ENCODE results near the gene TUBA1A. TPM values are rescaled to one million over a fixed set of nuclear protein-coding genes. Genes with fewer than 3 reads are reported as not detected.
"Not testable (repeated sequence)": the region's sequence is repeated elsewhere in the genome, so short reads cannot be mapped to it uniquely, and the experiment has no call there.

TUBA1A gene
- total RNA-seq (2014; rRNA removed; shearing (Covaris generic)): 403 and 523 TPM in 2 replicates

- peak; percentile 98 for DNase-seq (ENCODE audit: low spot score)
Measured at GRCh38 chr12:49188916-49189367, at the start of gene TUBA1A. TUBA1A (minus strand) TSS chr12:49189080; CDS start chr12:49188979, 101 bp downstream.

GRCh38 chr12:49236423-49236822, 47.5 kb upstream of the TUBA1A start:
- DNase-seq (ENCODE audit: low spot score): no peak

GRCh38 chr12:49233842-49234526, 45.1 kb upstream of the TUBA1A start:
- DNase-seq (ENCODE audit: low spot score): no peak

GRCh38 chr12:49232940-49233841, 44.3 kb upstream of the TUBA1A start:
- no peak for DNase-seq (ENCODE audit: low spot score)

- DNase-seq (ENCODE audit: low spot score): no peak
Measured at GRCh38 chr12:49231878-49232655, 43.2 kb upstream of the TUBA1A start.

GRCh38 chr12:49230805-49231194, 41.9 kb upstream of the TUBA1A start:
- DNase-seq (ENCODE audit: low spot score): no peak

GRCh38 chr12:49230176-49230804, 41.4 kb upstream of the TUBA1A start:
- DNase-seq (ENCODE audit: low spot score): no peak

GRCh38 chr12:49228653-49229052, 39.8 kb upstream of the TUBA1A start:
- no peak for DNase-seq (ENCODE audit: low spot score)

GRCh38 chr12:49227713-49228112, 38.8 kb upstream of the TUBA1A start:
- no peak for DNase-seq (ENCODE audit: low spot score)

GRCh38 chr12:49225576-49226166, 36.8 kb upstream of the TUBA1A start:
- no peak for DNase-seq (ENCODE audit: low spot score)

- DNase-seq (ENCODE audit: low spot score): no peak
Measured at GRCh38 chr12:49223590-49224369, 34.9 kb upstream of the TUBA1A start.

- no peak for DNase-seq (ENCODE audit: low spot score)
Measured at GRCh38 chr12:49223122-49223521, 34.2 kb upstream of the TUBA1A start.

- no peak for DNase-seq (ENCODE audit: low spot score)
Measured at GRCh38 chr12:49220972-49221371, 32.1 kb upstream of the TUBA1A start.

- DNase-seq (ENCODE audit: low spot score): no peak
Measured at GRCh38 chr12:49219417-49220026, 30.6 kb upstream of the TUBA1A start.

- DNase-seq (ENCODE audit: low spot score): no peak
Measured at GRCh38 chr12:49212572-49212971, 23.7 kb upstream of the TUBA1A start.

- not testable (repeated sequence) for DNase-seq (ENCODE audit: low spot score)
Measured at GRCh38 chr12:49210703-49211102, 21.8 kb upstream of the TUBA1A start.

- no peak for DNase-seq (ENCODE audit: low spot score)
Measured at GRCh38 chr12:49208676-49209075, 19.8 kb upstream of the TUBA1A start.

- no peak for DNase-seq (ENCODE audit: low spot score)
Measured at GRCh38 chr12:49208146-49208545, 19.3 kb upstream of the TUBA1A start.

GRCh38 chr12:49206389-49206788, 17.5 kb upstream of the TUBA1A start:
- DNase-seq (ENCODE audit: low spot score): no peak
